Astrocyte (in vitro differentiated cells and primary cell): ENCODE data around the gene HPSE2. TPM values are rescaled to one million over a fixed set of nuclear protein-coding genes. Genes with fewer than 3 reads are reported as not detected.
"Not testable (repeated sequence)": the region's sequence is repeated elsewhere in the genome, so short reads cannot be mapped to it uniquely, and the experiment has no call there.

Experiments used
- DNase-seq: peaks from one replicate; pipeline ENCODE4 v3.0.0-alpha.2; 2010; ENCODE audit warnings: low read depth
- FAIRE-seq: peaks from 2 replicates; lab custom pipeline; 2011; peaks lifted over from hg19 to GRCh38; lab: Jason Lieb, UNC
- H2AFZ ChIP-seq: 2 replicates; pipeline ENCODE4 v1.6.0; 2012; ENCODE audit warnings: low read depth, low read length, inconsistent platforms
- H3K27ac ChIP-seq: 2 replicates; pipeline ENCODE4 v1.5.1; 2011; ENCODE audit warnings: low read depth, low read length, inconsistent platforms
- H3K27me3 ChIP-seq: 2 replicates; pipeline ENCODE4 v1.6.0; 2011; ENCODE audit warnings: low read length, inconsistent platforms; ENCODE audit not compliant: insufficient read depth
- H3K36me3 ChIP-seq: 2 replicates; pipeline ENCODE4 v1.5.1; 2011; ENCODE audit warnings: low read length, inconsistent platforms; ENCODE audit not compliant: insufficient read depth
- H3K4me1 ChIP-seq: 2 replicates; pipeline ENCODE4 v1.5.1; 2011; ENCODE audit warnings: low read length, inconsistent platforms; ENCODE audit not compliant: insufficient read depth
- H3K4me2 ChIP-seq: 2 replicates; pipeline ENCODE4 v1.6.0; 2012; ENCODE audit warnings: low read length, inconsistent platforms
- H3K4me3 ChIP-seq: 2 replicates; pipeline ENCODE4 v1.5.1; 2011; ENCODE audit warnings: low read depth, mild to moderate bottlenecking, low read length, inconsistent platforms; ENCODE audit not compliant: insufficient read depth
- H3K79me2 ChIP-seq: 2 replicates; pipeline ENCODE4 v1.6.0; 2012; ENCODE audit warnings: mild to moderate bottlenecking, low read length, inconsistent platforms; ENCODE audit not compliant: insufficient read depth
- H3K9ac ChIP-seq: 2 replicates; pipeline ENCODE4 v1.6.0; 2012; ENCODE audit warnings: mild to moderate bottlenecking, low read length, inconsistent platforms
- H3K9me3 ChIP-seq: 2 replicates; pipeline ENCODE4 v1.5.1; 2012; ENCODE audit warnings: low read depth, mild to moderate bottlenecking, low read length, inconsistent platforms; ENCODE audit not compliant: insufficient read depth
- H4K20me1 ChIP-seq: 2 replicates; pipeline ENCODE4 v1.6.0; 2012; ENCODE audit warnings: low read length, inconsistent platforms; ENCODE audit not compliant: insufficient read depth
- H3K27ac Mint-ChIP-seq: one replicate; pipeline ENCODE4 v1.8.0; 2021; ENCODE audit warnings: mild to moderate bottlenecking, mixed read lengths; ENCODE audit not compliant: unreplicated experiment
- H3K27me3 Mint-ChIP-seq: one replicate; pipeline ENCODE4 v1.8.0; 2021; ENCODE audit warnings: low read depth, mixed read lengths; ENCODE audit not compliant: unreplicated experiment
- H3K36me3 Mint-ChIP-seq: one replicate; pipeline ENCODE4 v1.8.0; 2021; ENCODE audit warnings: low read depth, mixed read lengths; ENCODE audit not compliant: unreplicated experiment
- H3K4me1 Mint-ChIP-seq: one replicate; pipeline ENCODE4 v1.8.0; 2021; ENCODE audit warnings: low read depth, mixed read lengths; ENCODE audit not compliant: unreplicated experiment
- H3K4me3 Mint-ChIP-seq: one replicate; pipeline ENCODE4 v1.8.0; 2021; ENCODE audit warnings: mild to moderate bottlenecking, moderate library complexity, mixed read lengths; ENCODE audit not compliant: unreplicated experiment
- H3K9me3 Mint-ChIP-seq: one replicate; pipeline ENCODE4 v1.8.0; 2021; ENCODE audit warnings: mild to moderate bottlenecking, mixed read lengths; ENCODE audit not compliant: unreplicated experiment
- EZH2 ChIP-seq: IDR thresholded peaks from 2 replicates; pipeline ENCODE4 v1.6.1; 2012; ENCODE audit warnings: mild to moderate bottlenecking, low read length, inconsistent platforms; ENCODE audit not compliant: insufficient read depth
- total RNA-seq: library from RNA; stranded (reverse); gene quantifications from 2 replicates; pipeline ENCODE4 v1.2.1, GENCODE V29; 2021
- TF ChIP-seq, protein P1 (sequence below): IDR thresholded peaks from 2 replicates; pipeline ENCODE4 v1.5.1; 2011; ENCODE audit warnings: low read depth, mild to moderate bottlenecking, inconsistent platforms, low read length, moderate library complexity; ENCODE audit not compliant: insufficient read depth

HPSE2 gene
- total RNA-seq, 1 donor from 2014 or later = 0.14 TPM

DNA sequence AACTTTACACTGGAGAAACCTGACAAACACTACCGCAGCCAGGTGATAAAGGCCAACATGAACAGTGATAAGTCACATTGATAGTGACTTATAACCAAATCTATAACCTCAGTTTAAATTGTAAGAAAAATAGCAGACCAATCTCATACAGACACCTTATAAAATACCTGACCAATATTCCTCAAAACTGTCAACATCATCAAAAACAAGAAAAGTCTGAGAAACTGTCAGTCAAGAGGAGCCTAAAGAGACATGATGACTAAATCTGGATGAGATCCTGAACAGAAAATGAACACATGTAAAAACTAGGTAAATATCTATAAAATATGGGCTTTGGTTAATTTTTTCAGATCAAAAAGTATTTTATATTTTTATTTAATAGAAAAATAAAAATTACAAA lies 233.3 kb downstream of the HPSE2 start:
- no peak overlapping the region for H3K9ac ChIP-seq
- DNase-seq (no peak), FAIRE-seq (no peak)
- H2AFZ ChIP-seq = no peak overlapping the region
- no peaks in the 10 kb centered on the region for H3K27me3 ChIP-seq
- Mint-ChIP-seq H3K4me1 (no peaks in the 10 kb centered on the region), H3K27me3 (no peaks in the 10 kb centered on the region), H3K4me3 (no peak overlapping the region), H3K27ac (no peak overlapping the region), H3K36me3 (no peaks in the 10 kb centered on the region), H3K9me3 (peaks cover 6% of the 10 kb centered on the region)
- H3K4me2 ChIP-seq = no peak overlapping the region
- no peak overlapping the region for H3K4me3 ChIP-seq
- H3K79me2 ChIP-seq = no peaks in the 10 kb centered on the region
- no peaks in the 10 kb centered on the region for H3K36me3 ChIP-seq
- H3K9me3 ChIP-seq = peaks cover 7% of the 10 kb centered on the region
- H3K4me1 ChIP-seq = no peaks in the 10 kb centered on the region
- H3K27ac ChIP-seq = no peak overlapping the region
- no peaks in the 10 kb centered on the region for H4K20me1 ChIP-seq
- no peak for TF ChIP-seq EZH2
- TF ChIP-seq, protein P1, sequence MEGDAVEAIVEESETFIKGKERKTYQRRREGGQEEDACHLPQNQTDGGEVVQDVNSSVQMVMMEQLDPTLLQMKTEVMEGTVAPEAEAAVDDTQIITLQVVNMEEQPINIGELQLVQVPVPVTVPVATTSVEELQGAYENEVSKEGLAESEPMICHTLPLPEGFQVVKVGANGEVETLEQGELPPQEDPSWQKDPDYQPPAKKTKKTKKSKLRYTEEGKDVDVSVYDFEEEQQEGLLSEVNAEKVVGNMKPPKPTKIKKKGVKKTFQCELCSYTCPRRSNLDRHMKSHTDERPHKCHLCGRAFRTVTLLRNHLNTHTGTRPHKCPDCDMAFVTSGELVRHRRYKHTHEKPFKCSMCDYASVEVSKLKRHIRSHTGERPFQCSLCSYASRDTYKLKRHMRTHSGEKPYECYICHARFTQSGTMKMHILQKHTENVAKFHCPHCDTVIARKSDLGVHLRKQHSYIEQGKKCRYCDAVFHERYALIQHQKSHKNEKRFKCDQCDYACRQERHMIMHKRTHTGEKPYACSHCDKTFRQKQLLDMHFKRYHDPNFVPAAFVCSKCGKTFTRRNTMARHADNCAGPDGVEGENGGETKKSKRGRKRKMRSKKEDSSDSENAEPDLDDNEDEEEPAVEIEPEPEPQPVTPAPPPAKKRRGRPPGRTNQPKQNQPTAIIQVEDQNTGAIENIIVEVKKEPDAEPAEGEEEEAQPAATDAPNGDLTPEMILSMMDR = no peak

DNA sequence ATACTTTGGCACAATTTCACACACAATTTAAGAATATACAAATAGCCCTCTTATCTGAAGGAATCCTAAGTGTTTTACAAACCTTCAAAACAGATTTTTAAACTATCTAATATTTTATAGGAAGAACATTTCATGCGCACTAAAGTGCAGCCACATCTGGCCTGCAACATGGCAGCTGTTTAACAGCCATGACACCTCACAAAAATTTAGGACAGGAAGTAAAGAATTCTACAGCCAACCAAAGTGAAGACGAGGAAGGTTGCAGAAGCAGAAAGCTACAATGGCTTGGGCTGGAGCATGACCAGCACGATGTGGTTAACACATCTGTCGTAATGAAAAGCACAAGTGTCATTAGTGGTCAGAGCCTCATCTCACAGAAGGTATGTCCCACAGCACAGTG lies 238.1 kb downstream of the HPSE2 start:
- H3K9ac ChIP-seq = no peak overlapping the region
- Mint-ChIP-seq H3K27ac (no peak overlapping the region), H3K36me3 (no peaks in the 10 kb centered on the region), H3K4me3 (no peak overlapping the region), H3K9me3 (peaks cover 1% of the 10 kb centered on the region), H3K4me1 (no peaks in the 10 kb centered on the region), H3K27me3 (peaks cover 3% of the 10 kb centered on the region)
- FAIRE-seq (no peak), DNase-seq (no peak)
- H2AFZ ChIP-seq = no peak overlapping the region
- H3K9me3 ChIP-seq = peaks cover 5% of the 10 kb centered on the region
- no peaks in the 10 kb centered on the region for H3K27me3 ChIP-seq
- no peaks in the 10 kb centered on the region for H3K79me2 ChIP-seq
- no peak for TF ChIP-seq EZH2
- TF ChIP-seq, protein P1 = no peak
- H3K4me2 ChIP-seq = no peak overlapping the region
- H3K27ac ChIP-seq = no peak overlapping the region
- H3K36me3 ChIP-seq = no peaks in the 10 kb centered on the region
- no peak overlapping the region for H3K4me3 ChIP-seq
- no peaks in the 10 kb centered on the region for H4K20me1 ChIP-seq
- no peaks in the 10 kb centered on the region for H3K4me1 ChIP-seq

DNA sequence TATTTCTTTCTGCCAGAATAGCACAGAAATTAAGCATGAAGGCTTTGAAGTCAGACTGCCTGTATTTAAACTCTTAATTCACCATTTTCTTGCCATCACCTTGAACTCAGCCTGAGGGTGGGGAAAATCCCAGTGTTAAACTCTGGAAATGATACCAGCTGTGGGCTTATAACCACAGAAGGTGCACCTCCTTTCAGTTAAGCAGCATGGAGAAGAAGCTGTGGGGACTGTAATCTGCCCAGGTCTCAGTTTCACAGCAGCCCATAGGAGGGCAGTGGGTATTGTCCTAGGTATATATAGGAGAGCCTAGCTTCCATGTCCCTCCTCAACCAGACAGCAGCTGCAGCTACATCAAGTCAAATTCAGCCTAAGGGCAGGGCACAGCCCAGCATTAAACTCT lies 241.6 kb downstream of the HPSE2 start:
- no peak overlapping the region for H3K27ac ChIP-seq
- H3K9me3 Mint-ChIP-seq = peaks cover 1% of the 10 kb centered on the region
- H3K27ac Mint-ChIP-seq = no peak overlapping the region
- peaks cover 3% of the 10 kb centered on the region for H3K27me3 Mint-ChIP-seq
- H2AFZ ChIP-seq = no peak overlapping the region
- H4K20me1 ChIP-seq = no peaks in the 10 kb centered on the region
- H3K27me3 ChIP-seq = no peaks in the 10 kb centered on the region
- H3K36me3 Mint-ChIP-seq = no peaks in the 10 kb centered on the region
- FAIRE-seq = no peak
- TF ChIP-seq, protein P1 = no peak
- no peak for TF ChIP-seq EZH2
- no peaks in the 10 kb centered on the region for H3K79me2 ChIP-seq
- H3K4me1 ChIP-seq = no peaks in the 10 kb centered on the region
- H3K9me3 ChIP-seq = peaks cover 5% of the 10 kb centered on the region
- H3K36me3 ChIP-seq = no peaks in the 10 kb centered on the region
- H3K9ac ChIP-seq = no peak overlapping the region
- peaks cover 11% of the 10 kb centered on the region for H3K4me1 Mint-ChIP-seq
- no peak for DNase-seq
- no peak overlapping the region for H3K4me2 ChIP-seq
- H3K4me3 Mint-ChIP-seq = no peak overlapping the region
- H3K4me3 ChIP-seq = no peak overlapping the region

DNA sequence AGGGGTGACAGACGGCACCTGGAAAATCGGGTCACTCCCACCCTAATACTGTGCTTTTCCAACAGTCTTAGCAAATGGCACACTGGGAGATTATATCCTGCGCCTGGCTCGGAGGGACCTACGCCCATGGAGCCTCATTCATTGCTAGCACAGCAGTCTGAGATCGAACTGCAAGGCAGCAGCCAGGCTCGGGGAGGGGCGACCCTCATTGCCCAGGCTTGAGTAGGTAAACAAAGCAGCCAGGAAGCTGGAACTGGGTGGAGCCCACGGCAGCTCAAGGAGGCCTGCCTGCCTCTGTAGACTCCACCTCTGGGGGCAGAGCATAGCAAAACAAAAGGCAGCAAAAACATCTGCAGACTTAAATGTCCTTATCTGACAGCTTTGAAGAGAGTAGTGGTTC lies 251.9 kb downstream of the HPSE2 start:
- H3K4me1 Mint-ChIP-seq, H3K4me1 ChIP-seq, H2AFZ ChIP-seq, H3K4me3 Mint-ChIP-seq, H3K9me3 ChIP-seq, DNase-seq, FAIRE-seq, H3K27me3 Mint-ChIP-seq, H3K9ac ChIP-seq, H3K4me3 ChIP-seq, H3K27ac Mint-ChIP-seq, H3K36me3 Mint-ChIP-seq, H3K79me2 ChIP-seq, H3K4me2 ChIP-seq, H3K27ac ChIP-seq, H3K27me3 ChIP-seq, H3K9me3 Mint-ChIP-seq, H3K36me3 ChIP-seq, H4K20me1 ChIP-seq: not testable (repeated sequence)
